GM19023 (cell line): ENCODE data around the gene C19orf25.
"Not testable (repeated sequence)": the region's sequence is repeated elsewhere in the genome, so short reads cannot be mapped to it uniquely, and the experiment has no call there.

Experiments used
- ATAC-seq: cut with Tn5 transposase; IDR thresholded peaks from one replicate; pipeline ENCODE4 v1.9.1; 2021; ENCODE audit warnings: mild to moderate bottlenecking, moderate library complexity; ENCODE audit not compliant: unreplicated experiment

C19orf25 gene

GRCh38 chr19:1482361-1483130, 3.5 kb upstream of the C19orf25 start:
- ATAC-seq: no peak

GRCh38 chr19:1481893-1482360, 2.9 kb upstream of the C19orf25 start:
- no peak for ATAC-seq

- no peak for ATAC-seq
Observed at GRCh38 chr19:1481224-1481892, 2.3 kb upstream of the C19orf25 start.

- ATAC-seq: not testable (repeated sequence)
Observed at GRCh38 chr19:1477056-1477455, 2.0 kb downstream of the C19orf25 start.

GRCh38 chr19:1475751-1476437, 3.1 kb downstream of the C19orf25 start:
- ATAC-seq: no peak

- ATAC-seq: no peak
Observed at GRCh38 chr19:1474765-1475351, 4.2 kb downstream of the C19orf25 start.

- ATAC-seq: no peak
Observed at GRCh38 chr19:1474011-1474764, 4.8 kb downstream of the C19orf25 start.

- ATAC-seq: no peak
Observed at GRCh38 chr19:1473085-1473851, 5.7 kb downstream of the C19orf25 start.

- ATAC-seq: no peak
Observed at GRCh38 chr19:1472231-1473084, 6.6 kb downstream of the C19orf25 start.

- no peak for ATAC-seq
Observed at GRCh38 chr19:1471515-1472160, 7.4 kb downstream of the C19orf25 start.

- ATAC-seq: no peak
Observed at GRCh38 chr19:1471010-1471514, 8.0 kb downstream of the C19orf25 start.

GRCh38 chr19:1470305-1471009, 8.6 kb downstream of the C19orf25 start:
- no peak for ATAC-seq

- no peak for ATAC-seq
Observed at GRCh38 chr19:1470055-1470304, 9.0 kb downstream of the C19orf25 start.

- no peak for ATAC-seq
Observed at GRCh38 chr19:1469255-1470054, 9.6 kb downstream of the C19orf25 start.

GRCh38 chr19:1468821-1469254, 10.2 kb downstream of the C19orf25 start:
- ATAC-seq: no peak

GRCh38 chr19:1468274-1468820, 10.7 kb downstream of the C19orf25 start:
- ATAC-seq: no peak
